Transverse colon (tissue), 4 donors: Measurements from ENCODE around the gene CEND1. TPM values are rescaled to one million over a fixed set of nuclear protein-coding genes. Genes with fewer than 3 reads are reported as not detected.

Source experiments
- DNase-seq: peaks from one replicate; pipeline ENCODE4 v3.0.0-alpha.2; 2019
- H3K27ac ChIP-seq, 4 donors: fragments of 200-600 bp; sonication (generic); 2 replicates each; pipeline ENCODE4 v1.5.1; 2016 to 2018; ENCODE audit warnings: inconsistent platforms in 4 of 4
- H3K27me3 ChIP-seq: fragments of 200-600 bp; sonication (generic); 2 replicates; pipeline ENCODE4 v1.5.1; 2017; ENCODE audit warnings: inconsistent platforms
- H3K36me3 ChIP-seq, 4 donors: fragments of 200-600 bp; sonication (generic); 2 replicates each; pipeline ENCODE4 v1.5.1; 2017 to 2019; ENCODE audit warnings: inconsistent platforms in 4 of 4
- H3K4me1 ChIP-seq, 4 donors: fragments of 200-600 bp; sonication (generic); 2 replicates each; pipeline ENCODE4 v1.5.1; 2017 to 2020; ENCODE audit warnings: inconsistent platforms in 4 of 4
- H3K4me3 ChIP-seq, 4 donors: fragments of 200-600 bp; sonication (generic); 1 replicate in 1 of 4; 2 replicates in 3 of 4; pipeline versions ENCODE4 v1.5.1 to v1.6.1; 2017 to 2019; ENCODE audit warnings: inconsistent platforms in 4 of 4
- H3K9me3 ChIP-seq, 2 donors: fragments of 200-600 bp; sonication (generic); 2 replicates each; pipeline ENCODE4 v1.5.1; 2017 to 2019; ENCODE audit warnings: inconsistent platforms in 2 of 2
- EP300 ChIP-seq: sonication (generic); formaldehyde crosslinking; IDR thresholded peaks from one replicate; pipeline ENCODE4 v1.6.1; 2017; ENCODE audit warnings: antibody characterized with exemption, low read depth
- POLR2A ChIP-seq: fragments of 450-650 bp; IDR thresholded peaks from one replicate; pipeline ENCODE4 v1.6.1; 2016; ENCODE audit warnings: antibody characterized with exemption, mild to moderate bottlenecking, moderate library complexity
- POLR2AphosphoS5 ChIP-seq, 3 donors: sonication (generic); formaldehyde crosslinking; IDR thresholded peaks; one replicate each; pipeline ENCODE4 v1.6.1; 2016; ENCODE audit warnings: antibody characterized with exemption in 3 of 3
- WGBS, 2 donors: methylation state at CpG; one replicate each; pipeline ENCODE4 v1.1.5; 2018; ENCODE audit warnings: low coverage in 1 of 2; 5-methylcytosine and 5-hydroxymethylcytosine counted together
- in situ Hi-C, 4 donors: fragments of 200-750 bp; cut with MboI; loops; one replicate each; pipeline versions ENCODE4 v1.15.0 to v1.15.1; 2017; ENCODE audit warnings: low sequenced_read_pairs in 3 of 4, low pct_ligation_motif_present in 1 of 4, low pct_unique_long_range_greater_than_20kb in 1 of 4
- intact Hi-C: fragments of 100-400 bp; cut with DNase I; formaldehyde crosslinking; loops from one replicate; pipeline ENCODE4 v1.15.1; 2023; ENCODE audit warnings: low total_unique reads
- total RNA-seq, 4 donors: library from RNA; depleted of rRNA; stranded (reverse); fragments of >200 nt; gene quantifications; one replicate each; pipeline ENCODE4 v1.1.0, GENCODE V29; 2016
- TF ChIP-seq, protein P1 (sequence below), 5 experiments: fragments of 200-600 bp in 3 of 5; fragments of 450-650 bp in 2 of 5; sonication (generic) in 3 of 5; IDR thresholded peaks; 1 replicate in 2 of 5; 2 replicates in 3 of 5; pipeline ENCODE4 v1.5.1; 2016 to 2017; ENCODE audit warnings: antibody characterized with exemption in 5 of 5, inconsistent platforms in 3 of 5, mild to moderate bottlenecking in 2 of 5, moderate library complexity in 1 of 5

The CEND1 gene
- total RNA-seq, 4 donors from 2014 or later: 0.79 to 1.2 TPM; not detected in 2

DNA sequence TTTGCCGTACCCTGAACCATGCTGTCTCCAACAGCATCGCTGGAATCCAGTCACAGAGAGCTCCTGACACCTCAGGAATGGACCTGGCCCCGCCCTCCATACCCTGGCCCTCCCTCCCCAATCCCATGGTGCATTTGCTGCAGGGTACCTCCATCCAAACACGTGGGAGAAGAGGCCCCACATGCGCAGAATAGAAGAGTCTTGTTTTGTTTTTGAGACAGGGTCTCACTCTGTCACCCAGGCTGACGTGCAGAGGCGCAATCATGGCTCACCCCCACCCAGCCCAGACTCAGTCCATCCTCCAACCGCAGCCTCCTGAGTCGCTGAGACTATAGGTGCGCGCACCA is 26.5 kb upstream of the CEND1 start:
- H3K27me3 ChIP-seq: no peaks in the 10 kb centered on the region

DNA sequence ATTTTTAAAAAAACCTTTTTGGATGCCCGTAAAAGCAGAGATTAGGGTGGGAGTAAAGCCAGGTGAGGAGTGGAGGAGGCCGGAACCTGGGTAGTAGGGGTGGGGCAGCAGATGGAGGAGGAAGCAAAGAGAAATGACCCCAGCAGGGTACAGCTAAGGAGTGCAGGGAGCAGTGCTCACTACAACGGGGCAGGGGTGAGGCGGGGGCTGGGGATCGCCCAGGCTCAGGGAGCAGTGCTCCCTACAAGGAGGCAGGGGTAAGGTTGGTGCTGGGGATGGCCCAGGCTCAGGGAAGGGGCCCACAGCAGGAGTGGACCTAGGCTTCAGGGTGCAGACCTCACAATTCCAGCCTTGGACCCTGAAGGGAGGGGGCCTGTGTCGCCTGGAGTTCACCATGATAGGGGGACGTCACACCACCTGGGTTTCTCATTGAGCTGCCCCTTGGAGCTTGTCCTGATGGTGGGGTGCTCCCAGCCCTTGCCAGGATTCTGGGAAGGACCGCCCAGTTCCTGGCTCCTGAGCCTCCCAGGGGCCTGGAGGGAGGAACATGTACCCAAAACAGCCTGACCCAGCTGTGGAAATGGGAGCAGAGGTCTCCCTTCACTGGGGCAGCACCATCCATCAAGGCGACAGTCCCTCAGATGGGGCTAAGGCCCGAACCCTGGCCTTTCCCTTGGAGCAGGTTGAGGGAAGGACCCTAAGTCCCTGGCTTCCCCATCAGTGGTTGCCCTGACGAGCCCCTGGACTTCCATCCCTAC is 26.0 kb upstream of the CEND1 start:
- H3K4me3 ChIP-seq: no peak overlapping the region
- TF ChIP-seq EP300 (no peak), POLR2AphosphoS5 (IDR thresholded peaks at IDR 0.05) (no peak), POLR2A (no peak)
- TF ChIP-seq, protein P1, sequence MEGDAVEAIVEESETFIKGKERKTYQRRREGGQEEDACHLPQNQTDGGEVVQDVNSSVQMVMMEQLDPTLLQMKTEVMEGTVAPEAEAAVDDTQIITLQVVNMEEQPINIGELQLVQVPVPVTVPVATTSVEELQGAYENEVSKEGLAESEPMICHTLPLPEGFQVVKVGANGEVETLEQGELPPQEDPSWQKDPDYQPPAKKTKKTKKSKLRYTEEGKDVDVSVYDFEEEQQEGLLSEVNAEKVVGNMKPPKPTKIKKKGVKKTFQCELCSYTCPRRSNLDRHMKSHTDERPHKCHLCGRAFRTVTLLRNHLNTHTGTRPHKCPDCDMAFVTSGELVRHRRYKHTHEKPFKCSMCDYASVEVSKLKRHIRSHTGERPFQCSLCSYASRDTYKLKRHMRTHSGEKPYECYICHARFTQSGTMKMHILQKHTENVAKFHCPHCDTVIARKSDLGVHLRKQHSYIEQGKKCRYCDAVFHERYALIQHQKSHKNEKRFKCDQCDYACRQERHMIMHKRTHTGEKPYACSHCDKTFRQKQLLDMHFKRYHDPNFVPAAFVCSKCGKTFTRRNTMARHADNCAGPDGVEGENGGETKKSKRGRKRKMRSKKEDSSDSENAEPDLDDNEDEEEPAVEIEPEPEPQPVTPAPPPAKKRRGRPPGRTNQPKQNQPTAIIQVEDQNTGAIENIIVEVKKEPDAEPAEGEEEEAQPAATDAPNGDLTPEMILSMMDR (IDR thresholded peaks at IDR 0.05): no peak
- WGBS, 2 donors: 81% methylated on average over 4 to 11 of the region's 11 CpGs
- peaks cover 0 to 13% (median 3%) of the 10 kb centered on the region in 4 donors for H3K36me3 ChIP-seq
- no peak for DNase-seq
- intact Hi-C loops (no loop called here), in situ Hi-C loops (no loop called here)
- H3K27me3 ChIP-seq: no peaks in the 10 kb centered on the region
- no peak overlapping the region for H3K27ac ChIP-seq
- H3K4me1 ChIP-seq: peaks cover 10 to 31% (median 21%) of the 10 kb centered on the region in 4 donors
- no peaks in the 10 kb centered on the region for H3K9me3 ChIP-seq

More for the DNA sequence above, 26.5 kb upstream of the CEND1 start:
- Histone ChIP-seq H3K9me3 (no peaks in the 10 kb centered on the region), H3K36me3 (peaks cover 0 to 13% (median 3%) of the 10 kb centered on the region in 4 donors), H3K4me3 (no peak overlapping the region), H3K27ac (no peak overlapping the region), H3K4me1 (peaks cover 16 to 32% (median 21%) of the 10 kb centered on the region in 4 donors)
- intact Hi-C loops: no loop called here
- in situ Hi-C loops: no loop called here
- WGBS, 2 donors: 84 to 87% methylated on average over 8 to 11 of the region's 11 CpGs
- no peak for TF ChIP-seq POLR2AphosphoS5 (IDR thresholded peaks at IDR 0.05)
- no peak for TF ChIP-seq POLR2A
- TF ChIP-seq EP300: no peak
- TF ChIP-seq, protein P1 (IDR thresholded peaks at IDR 0.05): no peak
- DNase-seq: no peak

DNA sequence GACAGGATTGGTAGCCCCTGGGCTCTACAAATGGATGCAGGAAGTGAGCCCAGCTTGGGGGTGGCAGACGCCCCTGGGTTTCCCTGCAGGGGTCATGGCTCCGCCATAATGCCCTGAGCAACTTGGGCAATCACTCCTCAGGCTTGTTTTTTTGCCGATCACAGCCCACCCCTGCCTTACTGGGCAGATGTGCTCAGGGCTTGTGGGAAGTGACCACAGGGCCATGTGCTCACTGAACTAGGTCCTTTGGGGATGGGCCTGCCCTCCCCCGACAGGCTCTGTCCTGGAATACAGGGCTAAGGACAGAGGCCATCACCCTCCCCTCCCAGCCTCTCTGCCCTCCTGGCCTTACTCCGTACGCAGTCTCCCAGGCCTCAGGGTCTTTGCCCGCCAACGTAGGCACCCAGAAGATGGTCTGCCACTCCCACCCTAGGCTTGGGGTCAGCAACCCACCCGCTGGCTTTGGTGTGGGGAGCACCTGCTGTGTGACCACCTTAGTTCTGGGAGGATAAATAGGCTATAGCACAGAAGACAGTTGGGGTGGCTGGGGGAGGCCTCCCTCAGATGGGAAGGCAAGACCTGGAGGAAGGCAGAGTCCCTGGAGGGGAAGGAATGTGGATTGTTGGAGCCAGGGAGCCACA is 23.7 kb upstream of the CEND1 start:
- DNase-seq: no peak
- Histone ChIP-seq H3K36me3 (peaks cover 0 to 13% (median 3%) of the 10 kb centered on the region in 4 donors), H3K4me1 (peaks cover 6 to 29% (median 18%) of the 10 kb centered on the region in 4 donors), H3K9me3 (no peaks in the 10 kb centered on the region), H3K27ac (no peak overlapping the region), H3K27me3 (no peaks in the 10 kb centered on the region), H3K4me3 (no peak overlapping the region)
- in situ Hi-C loops: no loop called here
- TF ChIP-seq, protein P1 (IDR thresholded peaks at IDR 0.05): no peak
- no peak for TF ChIP-seq POLR2A
- no peak for TF ChIP-seq POLR2AphosphoS5 (IDR thresholded peaks at IDR 0.05)
- no peak for TF ChIP-seq EP300
- 82% methylated on average over 9 of the region's 9 CpGs; no CpG with 5 or more reads in 1 of the 2 donors for WGBS, 2 donors
- intact Hi-C loops: no loop called here

DNA sequence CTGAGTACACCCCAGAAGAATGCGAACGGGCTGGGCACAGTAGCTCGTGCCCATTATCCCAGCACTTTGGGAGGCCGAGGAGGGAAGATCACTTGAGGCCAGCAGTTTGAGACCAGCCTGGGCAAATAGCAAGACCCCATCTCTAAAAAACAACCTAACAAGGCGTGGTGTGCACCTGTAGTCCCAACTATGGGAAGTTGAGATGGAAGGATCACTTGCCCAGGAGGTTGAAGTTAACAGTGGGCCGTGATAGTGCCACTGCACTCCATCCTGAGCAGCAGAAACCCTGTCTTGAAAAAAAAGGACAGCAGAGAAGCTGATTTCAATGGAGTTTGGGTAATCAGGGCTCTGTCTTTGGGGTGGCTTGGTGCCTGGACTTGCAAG is 23.2 kb upstream of the CEND1 start:
- no peaks in the 10 kb centered on the region for H3K9me3 ChIP-seq
- no peak overlapping the region for H3K4me3 ChIP-seq
- H3K27ac ChIP-seq: no peak overlapping the region
- DNase-seq: no peak
- peaks cover 6 to 30% (median 21%) of the 10 kb centered on the region in 4 donors for H3K4me1 ChIP-seq
- H3K36me3 ChIP-seq: peaks cover 0 to 13% (median 3%) of the 10 kb centered on the region in 4 donors
- intact Hi-C loops (no loop called here), in situ Hi-C loops (no loop called here)
- TF ChIP-seq, protein P1 (IDR thresholded peaks at IDR 0.05): no peak
- TF ChIP-seq EP300: no peak
- no peak for TF ChIP-seq POLR2A
- TF ChIP-seq POLR2AphosphoS5 (IDR thresholded peaks at IDR 0.05): no peak
- WGBS, 2 donors: 91 to 100% methylated on average over 2 to 6 of the region's 6 CpGs
- no peaks in the 10 kb centered on the region for H3K27me3 ChIP-seq
